HG02973 (cell line): ENCODE results near the gene DCAF6.
"Not testable (repeated sequence)": the region's sequence is repeated elsewhere in the genome, so short reads cannot be mapped to it uniquely, and the experiment has no call there.

Experiments
- ATAC-seq: cut with Tn5 transposase; IDR thresholded peaks from one replicate; pipeline ENCODE4 v1.9.1; 2021; ENCODE audit warnings: moderate library complexity; ENCODE audit not compliant: unreplicated experiment

Gene DCAF6

GRCh38 chr1:167923324-167924056, 13.0 kb upstream of the DCAF6 start:
- no peak for ATAC-seq

GRCh38 chr1:167924102-167924501, 12.4 kb upstream of the DCAF6 start:
- ATAC-seq, result no peak

GRCh38 chr1:167924543-167925231, 11.8 kb upstream of the DCAF6 start:
- no peak for ATAC-seq

GRCh38 chr1:167926486-167926997, 9.9 kb upstream of the DCAF6 start:
- no peak for ATAC-seq

GRCh38 chr1:167927046-167927754, 9.3 kb upstream of the DCAF6 start:
- no peak for ATAC-seq

GRCh38 chr1:167928457-167928852, 8.0 kb upstream of the DCAF6 start:
- ATAC-seq, result no peak

- not testable (repeated sequence) for ATAC-seq
Observed at GRCh38 chr1:167928919-167929318, 7.6 kb upstream of the DCAF6 start.

GRCh38 chr1:167929725-167930124, 6.8 kb upstream of the DCAF6 start:
- no peak for ATAC-seq

GRCh38 chr1:167933788-167934187, 2.7 kb upstream of the DCAF6 start:
- no peak for ATAC-seq

- ATAC-seq, result no peak
Observed at GRCh38 chr1:167934426-167935215, 1.9 kb upstream of the DCAF6 start.

- peak; percentile 8 for ATAC-seq
Observed at GRCh38 chr1:167935216-167936067, 1.0 kb upstream of the DCAF6 start.

GRCh38 chr1:167936930-167937708, 636 bp downstream of the DCAF6 start, which contains the start of gene MPC2:
Gene MPC2, minus strand, starts transcription at chr1:167937072. Its CDS starts 1,231 bp downstream, at chr1:167935841.
- ATAC-seq, result peak; percentile 8

GRCh38 chr1:167937709-167938010, 1.2 kb downstream of the DCAF6 start:
- ATAC-seq, result no peak

- no peak for ATAC-seq
Observed at GRCh38 chr1:167938080-167938636, 1.7 kb downstream of the DCAF6 start.

- no peak for ATAC-seq
Observed at GRCh38 chr1:167940264-167940663, 3.8 kb downstream of the DCAF6 start.

GRCh38 chr1:167943541-167943940, 7.1 kb downstream of the DCAF6 start:
- no peak for ATAC-seq

- ATAC-seq, result no peak
Observed at GRCh38 chr1:167947733-167948132, 11.2 kb downstream of the DCAF6 start.

GRCh38 chr1:167949785-167950184, 13.3 kb downstream of the DCAF6 start:
- ATAC-seq, result no peak

- ATAC-seq, result no peak
Observed at GRCh38 chr1:167950569-167950968, 14.1 kb downstream of the DCAF6 start.
